HG02943 (cell line): ENCODE data around the gene DYNLT5.
"Not testable (repeated sequence)": the region's sequence is repeated elsewhere in the genome, so short reads cannot be mapped to it uniquely, and the experiment has no call there.

Experiments used
- ATAC-seq: cut with Tn5 transposase; IDR thresholded peaks from one replicate; pipeline ENCODE4 v1.9.1; 2021; ENCODE audit warnings: mild to moderate bottlenecking, low read depth, moderate library complexity; ENCODE audit not compliant: unreplicated experiment

The DYNLT5 gene, protein sequence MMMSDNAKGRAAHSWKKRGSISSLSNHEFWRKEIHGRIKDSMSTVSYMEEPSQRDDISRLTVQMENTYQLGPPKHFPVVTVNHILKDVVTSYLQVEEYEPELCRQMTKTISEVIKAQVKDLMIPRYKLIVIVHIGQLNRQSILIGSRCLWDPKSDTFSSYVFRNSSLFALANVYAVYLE

DNA sequence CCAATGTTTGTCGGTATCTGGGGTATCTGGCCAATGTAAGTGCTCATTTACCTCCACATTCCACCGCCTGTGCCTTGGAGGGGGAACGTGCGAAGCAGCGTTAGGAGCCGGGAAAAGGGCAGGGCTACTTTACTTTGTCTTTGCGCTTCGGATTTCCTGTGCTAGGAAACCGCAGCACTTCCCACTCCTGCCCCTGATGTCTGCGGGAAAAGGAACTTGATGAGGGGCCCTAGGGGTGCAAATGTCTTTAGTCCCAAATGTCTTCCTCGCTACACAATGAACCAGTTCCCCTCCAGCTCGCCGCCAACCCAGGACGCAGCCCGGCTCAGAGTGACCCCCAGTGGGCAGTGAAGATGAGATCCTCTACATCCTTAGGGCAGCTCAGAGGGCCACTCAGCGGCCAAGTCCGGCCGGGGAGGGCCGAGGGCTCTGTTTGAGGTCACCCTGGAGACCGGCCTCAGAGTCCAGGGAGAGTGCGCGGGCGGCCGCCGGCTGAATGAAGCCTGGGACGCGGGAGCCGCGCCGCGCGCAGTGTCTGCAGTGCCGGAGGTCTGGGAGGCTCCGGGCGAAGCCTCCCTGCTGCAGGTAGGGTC, at the start of gene DYNLT5:
Gene DYNLT5 (plus strand): TSS at position 460 of the 593 bp plus-strand sequence. CDS start 2,200 bp downstream, outside the sequence.
- no peak for ATAC-seq

DNA sequence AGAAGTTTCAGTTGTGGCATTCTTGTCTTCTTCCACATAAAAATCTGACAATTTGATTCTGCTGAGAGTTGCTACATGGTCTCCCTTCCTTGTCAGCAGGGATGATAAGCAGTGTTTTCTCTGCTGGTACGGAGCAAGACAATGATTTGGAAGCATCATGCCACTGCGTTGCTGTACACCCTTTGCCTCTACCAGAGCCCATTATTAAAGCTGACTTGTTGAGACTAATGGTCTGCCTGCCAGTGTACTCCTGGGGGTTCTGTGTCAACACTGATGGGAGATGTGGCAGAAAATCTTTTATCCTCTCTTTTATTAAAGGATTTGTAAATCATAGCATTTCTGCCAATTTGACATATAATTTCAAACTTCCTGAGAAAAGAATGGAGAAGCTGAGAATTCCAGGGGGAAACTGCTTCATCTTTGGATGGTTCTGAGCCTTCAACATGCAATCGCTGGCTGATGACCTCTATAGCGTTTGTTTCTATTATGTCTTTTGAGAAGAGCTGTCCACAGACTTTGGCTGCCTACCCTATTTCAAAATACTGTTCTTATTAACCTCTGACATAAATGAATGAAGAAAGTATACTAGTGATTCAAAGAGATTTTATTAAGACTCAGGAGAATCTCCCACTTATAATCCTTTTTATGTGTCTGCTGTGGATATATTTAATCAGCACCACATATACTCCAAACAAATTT, 47.9 kb upstream of the DYNLT5 start:
- ATAC-seq = no peak

DNA sequence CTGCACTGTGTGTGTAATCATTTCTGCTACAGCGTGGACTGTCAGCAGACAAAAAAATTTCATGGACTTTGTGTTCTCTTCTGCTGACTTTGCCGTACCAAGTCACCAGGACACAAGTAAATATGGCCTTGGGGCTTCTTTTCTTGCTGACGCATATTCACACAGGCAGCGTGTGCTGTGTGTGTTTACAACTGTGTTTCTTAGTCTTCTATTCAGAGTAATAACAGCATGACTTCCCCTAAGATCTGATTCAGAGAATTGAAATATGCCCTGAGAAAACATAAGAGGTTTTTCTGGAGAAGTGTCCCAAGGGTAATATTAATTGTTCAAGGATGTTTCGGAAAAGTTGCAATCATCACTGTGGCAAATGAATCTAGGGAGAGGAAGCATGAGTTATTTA, 47.1 kb upstream of the DYNLT5 start:
- ATAC-seq = no peak

DNA sequence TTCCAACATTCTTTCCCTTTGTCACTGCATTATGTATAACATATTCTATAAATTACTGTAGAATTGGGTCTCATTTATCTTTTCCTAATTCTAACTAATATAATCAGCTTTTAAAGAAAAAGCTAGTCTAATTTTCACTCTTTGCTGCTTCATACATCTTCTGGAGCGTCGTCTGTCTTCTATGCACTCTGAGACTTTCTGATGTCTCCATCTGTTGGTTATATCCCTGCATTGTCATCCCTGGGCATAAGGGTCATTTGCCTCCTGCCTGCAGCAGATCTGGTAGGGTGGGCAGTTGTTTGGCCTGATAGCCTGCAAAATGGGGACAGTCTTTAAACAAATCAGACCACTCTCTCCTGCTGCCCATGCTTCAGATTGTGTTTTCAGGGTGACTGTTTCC, 40.8 kb upstream of the DYNLT5 start:
- no peak for ATAC-seq

DNA sequence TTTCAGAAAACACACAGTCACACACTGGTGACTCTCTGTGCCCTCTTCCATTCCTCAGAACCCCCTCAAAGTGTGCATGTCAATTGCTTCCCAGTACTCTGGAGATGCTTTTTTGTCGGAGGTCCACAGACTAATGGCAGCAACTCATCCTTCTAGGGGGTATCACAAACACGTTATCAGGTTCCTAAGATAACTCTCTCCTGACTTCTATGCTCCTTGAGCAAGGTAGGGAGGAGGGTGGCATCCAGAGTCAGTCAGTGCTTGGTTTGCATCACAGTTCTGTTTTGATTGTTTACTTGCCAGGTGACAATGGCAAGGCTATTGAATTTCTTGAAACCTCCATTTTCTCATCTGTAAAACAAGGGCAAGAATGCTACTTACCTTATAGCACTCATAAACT, 39.4 kb upstream of the DYNLT5 start:
- no peak for ATAC-seq

DNA sequence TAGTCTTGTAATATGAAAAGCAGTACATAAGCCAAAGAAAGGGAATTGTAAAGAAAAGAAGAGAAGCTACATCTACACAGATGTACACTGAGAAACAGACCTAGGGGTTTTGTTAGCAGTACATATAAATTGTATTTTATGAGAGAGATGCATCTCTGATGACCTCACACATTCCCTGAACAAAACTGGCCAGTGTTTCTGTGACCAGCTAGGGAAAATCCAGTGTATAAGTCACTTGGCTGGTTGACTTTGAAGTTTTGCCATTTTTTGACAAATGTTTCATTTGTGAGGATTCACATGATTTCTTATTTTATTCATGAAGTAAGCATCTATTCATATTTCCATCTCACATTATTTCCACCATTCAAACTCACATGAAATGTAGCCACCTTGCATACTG, 28.3 kb upstream of the DYNLT5 start:
- no peak for ATAC-seq

DNA sequence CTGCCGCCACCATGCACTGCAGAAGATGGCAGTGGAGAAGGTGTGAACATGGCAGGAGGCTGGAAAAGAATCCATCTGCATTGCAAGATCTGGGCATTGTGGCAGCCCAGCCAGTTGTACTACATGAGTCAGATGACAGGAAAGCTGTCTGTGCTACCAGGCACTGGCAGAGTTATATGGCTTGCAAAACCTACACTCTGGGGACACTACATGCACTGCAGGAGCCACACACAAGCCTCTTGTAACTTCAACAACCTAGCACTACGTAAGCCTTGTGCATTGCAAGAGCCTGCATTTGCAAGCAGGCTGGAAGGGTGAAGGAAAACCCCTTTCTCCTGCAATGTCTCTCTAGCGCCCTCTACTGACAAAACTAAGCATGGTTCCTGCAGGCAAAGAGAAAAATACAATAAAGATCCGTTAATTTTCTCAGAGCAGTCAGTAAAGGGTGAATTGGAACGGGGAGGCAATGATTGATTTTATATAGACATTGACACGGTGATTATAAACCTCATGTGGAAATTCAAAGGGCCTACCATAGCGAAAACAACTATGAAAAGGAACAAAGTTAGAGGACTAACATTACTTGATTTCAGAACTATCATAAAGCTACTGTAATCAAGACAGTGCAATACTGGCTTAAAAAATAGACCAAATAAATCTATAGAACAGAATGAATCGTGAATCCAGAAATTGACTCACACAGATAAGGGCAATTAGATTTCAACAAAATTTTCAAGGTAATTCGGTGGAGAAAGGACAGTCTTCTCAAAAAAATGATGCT, 26.2 kb upstream of the DYNLT5 start:
- ATAC-seq = peak; percentile 61

DNA sequence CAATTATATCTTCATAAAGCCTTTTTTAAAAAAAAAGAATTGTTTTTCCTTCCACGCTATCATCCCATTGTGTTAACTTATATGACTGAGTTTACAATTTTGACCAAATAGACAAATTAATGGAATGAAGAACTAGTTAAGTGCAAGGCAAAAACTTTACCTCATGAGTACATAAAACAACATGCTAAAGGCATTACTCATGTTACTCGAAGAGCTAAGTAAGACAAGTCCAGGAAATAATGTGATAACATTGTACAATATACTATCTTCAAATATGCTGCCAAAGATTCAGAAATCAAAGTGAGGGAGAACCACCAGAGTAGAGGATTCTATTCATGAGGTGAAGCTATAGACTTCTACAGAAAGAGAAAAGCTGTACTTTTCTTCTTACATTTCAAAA, 24.2 kb upstream of the DYNLT5 start:
- ATAC-seq = no peak

DNA sequence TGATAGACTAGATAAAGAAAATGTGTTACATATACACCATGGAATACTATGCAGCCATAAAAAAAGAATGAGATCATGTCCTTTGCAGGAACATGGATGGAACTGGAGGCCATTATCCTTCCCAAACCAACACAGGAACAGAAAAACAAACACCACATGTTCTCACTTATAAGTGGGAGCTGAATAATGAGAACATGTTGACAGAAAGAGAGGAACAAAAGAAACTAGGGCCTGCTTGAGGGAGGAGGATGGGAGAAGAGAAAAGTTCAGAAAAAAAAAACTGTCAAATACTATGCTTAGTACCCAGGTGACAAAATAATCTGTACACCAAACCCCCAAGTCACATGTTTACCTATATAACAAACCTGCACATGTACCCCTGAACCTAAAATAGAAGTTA, 23.5 kb upstream of the DYNLT5 start:
- not testable (repeated sequence) for ATAC-seq

DNA sequence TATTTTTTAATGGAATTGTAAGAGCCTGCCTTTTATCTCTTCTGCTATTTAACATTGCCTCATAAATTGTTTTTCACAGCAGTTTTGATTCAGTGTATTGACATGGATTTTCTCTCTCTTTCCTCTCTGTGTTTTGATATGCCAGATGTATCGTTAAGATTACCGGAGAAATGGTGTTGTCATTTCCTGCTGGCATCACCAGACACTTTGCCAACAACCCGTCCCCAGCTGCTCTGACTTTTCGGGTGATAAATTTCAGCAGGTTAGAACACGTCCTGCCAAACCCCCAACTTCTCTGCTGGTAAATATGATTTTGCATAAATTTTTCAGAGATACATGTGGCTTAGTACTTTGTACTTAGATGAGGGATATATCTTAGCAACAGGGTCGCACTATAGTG, 23.1 kb upstream of the DYNLT5 start:
- ATAC-seq = no peak

DNA sequence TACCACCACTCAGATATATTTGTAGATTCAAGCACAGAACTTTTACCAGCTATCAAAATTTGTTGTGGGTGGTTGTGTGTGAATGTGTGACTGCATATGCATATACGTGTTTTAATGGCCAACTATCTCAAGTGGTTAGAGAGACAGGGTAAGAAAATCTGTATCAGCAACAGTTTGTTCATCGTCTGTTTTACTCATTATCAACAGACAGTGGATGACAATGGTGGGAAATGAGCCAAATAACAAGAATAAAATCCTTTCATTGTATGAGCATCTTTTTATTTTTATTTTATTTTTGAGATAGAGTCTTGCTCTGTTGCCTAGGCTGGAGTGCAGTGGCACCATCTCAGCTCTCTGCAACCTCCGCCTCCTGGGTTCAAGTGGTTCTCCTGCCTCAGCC, 22.7 kb upstream of the DYNLT5 start:
- ATAC-seq = no peak

DNA sequence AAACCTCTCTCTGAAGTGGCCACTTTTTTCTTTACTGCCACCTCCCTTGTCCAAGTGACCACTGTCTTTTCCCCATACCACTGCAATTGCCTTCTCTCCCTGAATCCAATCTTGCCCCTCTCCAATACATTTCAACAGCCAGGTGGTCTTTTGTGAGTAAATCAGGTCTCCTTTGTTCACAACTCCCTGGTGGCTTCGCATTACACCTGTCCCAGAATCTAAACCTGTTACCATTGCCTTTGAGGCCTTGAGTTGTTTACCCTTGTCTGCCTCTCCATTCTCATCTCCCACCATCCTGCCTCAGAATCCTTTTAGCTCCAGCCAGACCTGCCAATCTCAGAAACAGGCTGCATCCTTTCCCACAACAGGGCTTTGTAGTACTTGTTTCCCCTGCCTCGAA, 21.8 kb upstream of the DYNLT5 start:
- no peak for ATAC-seq

DNA sequence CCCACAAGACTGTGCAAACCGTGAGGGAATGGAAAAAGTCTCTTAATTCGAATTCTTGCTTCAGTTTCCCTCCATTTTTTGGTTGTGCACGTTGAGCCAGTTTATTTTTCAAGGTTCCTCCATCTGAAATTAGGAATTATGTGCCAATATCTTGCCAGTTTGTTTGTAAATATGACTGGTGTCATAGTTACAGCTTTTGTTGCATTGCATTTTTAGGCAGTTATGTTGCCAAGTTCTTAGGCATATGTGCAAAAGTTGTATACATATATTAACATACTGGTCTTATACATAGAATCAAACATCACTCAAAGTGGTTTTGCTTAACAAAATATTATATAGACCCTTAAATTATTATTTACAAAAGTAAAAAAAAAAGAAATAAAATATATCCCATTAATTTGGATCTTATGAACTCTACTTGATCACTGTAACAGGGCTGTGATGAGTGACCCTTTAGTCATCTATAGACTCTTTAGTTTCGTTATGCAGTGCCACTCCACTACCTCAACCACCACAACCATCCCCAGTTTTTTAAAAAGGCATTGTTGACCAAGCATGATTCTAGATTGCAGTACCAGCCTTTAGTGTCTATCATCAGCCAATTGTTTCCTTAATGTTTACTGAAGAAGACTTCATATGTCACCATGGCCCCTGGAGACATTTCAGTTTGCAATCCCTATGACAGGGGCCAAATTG, 20.9 kb upstream of the DYNLT5 start:
- ATAC-seq = no peak

DNA sequence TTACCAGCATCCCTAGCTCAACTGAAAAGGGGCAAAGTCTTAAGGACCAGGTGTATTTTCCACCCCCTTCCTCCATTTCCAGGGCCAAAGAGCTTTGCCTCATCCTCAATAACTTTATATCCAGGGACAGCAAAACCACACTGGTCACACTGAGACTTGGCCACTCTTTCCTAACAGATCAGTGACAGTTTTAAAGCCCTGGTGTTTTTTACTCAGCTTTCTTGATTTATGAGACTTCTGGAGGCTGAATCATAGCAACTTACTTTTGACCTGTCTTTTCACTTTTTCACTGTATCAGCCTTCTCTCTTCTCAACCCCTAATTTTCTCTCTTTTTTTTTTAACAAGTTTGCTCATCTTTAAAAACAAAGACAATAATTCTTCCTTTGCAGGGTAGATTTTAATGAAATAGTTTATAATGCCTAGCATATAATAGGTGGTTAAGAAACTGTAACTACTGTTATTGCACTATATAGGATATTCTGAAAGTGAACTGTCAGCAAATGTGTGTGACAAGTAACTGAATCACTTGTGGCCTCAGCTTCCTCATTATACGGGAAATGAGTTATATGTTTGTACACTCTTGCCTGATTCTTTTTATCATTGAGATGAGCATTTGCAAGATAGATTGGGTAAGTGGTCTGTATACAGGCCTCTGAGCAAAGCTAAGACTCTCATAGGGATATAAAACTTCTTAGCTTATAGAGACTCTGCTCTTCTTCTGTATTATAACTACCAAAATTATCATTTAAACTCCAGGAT, 19.7 kb upstream of the DYNLT5 start:
- ATAC-seq = peak; percentile 64

DNA sequence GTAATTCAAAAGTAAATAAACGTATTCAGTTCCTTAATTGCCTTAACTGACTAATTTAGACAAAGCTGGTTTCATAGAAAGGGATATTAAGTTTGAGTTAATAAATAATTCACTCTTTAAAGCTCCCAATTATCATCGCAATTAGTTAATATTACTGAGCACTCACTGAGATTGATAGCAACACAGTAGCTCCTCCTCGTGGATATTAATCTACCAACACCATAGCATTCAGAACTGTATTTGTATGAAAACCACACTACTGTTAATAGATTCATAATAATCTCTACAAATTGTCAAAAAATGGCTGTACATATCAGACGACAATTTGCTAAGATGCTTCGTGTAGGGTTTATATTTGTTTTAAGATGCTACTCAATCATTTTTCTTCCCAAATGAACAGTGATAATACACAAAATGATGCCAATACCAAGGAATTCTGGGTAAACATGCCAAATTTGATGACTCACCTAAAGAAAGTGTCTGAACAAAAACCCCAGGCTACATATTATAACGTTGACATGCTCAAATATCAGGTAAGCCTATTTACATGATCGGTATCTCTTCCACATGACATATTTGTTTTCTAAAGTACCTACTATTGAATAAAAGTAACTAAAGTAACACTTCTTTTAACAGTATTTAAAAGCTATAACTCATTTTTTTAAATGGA, 18.8 kb upstream of the DYNLT5 start:
- no peak for ATAC-seq

DNA sequence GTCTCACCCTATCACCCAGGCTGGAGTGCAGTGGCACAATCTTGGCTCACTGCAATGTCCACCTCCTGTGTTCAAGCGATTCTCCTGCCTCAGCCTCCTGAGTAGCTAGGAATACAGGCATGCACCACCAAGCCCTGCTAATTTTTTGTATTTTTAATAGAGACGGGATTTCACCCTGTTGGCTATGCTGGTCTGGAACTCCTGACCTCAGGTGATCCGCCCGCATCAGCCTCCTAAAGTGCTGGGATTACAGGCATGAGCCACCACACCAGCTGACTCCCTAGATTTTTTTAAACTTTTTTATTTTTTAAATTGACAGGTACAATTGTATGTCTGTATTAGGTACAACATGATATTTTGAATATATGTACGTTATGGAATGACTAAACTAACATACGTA, 17.7 kb upstream of the DYNLT5 start:
- ATAC-seq = not testable (repeated sequence)

DNA sequence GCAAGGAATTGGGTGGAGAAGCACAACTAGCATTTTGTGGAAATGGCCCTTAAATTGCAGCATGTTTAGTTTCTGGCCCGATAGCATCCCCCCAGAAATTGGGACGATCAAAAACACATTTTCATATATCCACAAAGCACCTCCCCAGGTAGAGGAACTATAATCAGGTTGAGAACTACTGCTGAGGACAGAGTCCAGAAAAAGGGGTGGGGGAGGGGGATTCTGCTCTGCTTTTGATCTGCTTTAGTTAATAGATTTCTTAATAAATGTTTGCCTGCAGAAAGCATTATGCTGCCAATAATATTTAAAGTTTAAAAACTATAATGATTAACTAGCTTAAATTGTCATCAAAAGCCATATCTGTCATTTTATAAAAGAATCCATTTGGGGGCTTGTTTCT, 14.4 kb upstream of the DYNLT5 start:
- ATAC-seq = no peak

DNA sequence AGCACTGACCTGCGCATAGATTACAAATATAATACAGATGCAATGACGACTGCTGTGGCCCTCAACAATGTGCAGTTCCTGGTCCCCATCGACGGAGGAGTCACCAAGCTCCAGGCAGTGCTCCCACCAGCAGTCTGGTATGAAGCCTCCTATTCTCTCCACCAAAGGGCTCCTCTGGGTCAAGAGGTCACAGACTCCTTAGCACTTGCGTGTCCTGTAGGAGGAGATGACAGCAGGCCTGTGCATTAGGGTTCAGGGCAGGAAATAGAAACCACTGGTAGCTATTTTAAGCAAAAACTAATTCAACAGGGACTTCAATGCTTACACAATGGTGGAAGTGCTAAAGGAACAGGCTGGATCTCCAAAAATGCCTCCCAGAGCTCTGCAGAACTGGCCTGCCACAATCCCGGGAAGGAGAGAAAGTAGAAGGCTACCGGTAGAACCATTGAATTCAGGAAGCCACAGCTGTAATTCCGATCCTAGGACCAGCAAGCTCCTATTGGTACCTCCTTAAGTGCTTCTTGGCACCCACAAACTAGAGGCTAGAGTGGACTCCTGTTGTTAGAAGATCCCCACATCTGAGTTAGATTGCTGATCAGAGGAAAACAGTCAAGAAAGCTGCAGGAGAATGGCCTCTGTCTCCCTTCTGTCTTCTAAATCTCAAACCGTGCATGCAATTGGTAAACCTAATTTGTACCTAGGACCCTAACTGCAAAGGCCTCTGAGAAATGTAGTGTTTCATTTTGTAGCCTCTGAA, 12.7 kb upstream of the DYNLT5 start:
- ATAC-seq = peak; percentile 69

DNA sequence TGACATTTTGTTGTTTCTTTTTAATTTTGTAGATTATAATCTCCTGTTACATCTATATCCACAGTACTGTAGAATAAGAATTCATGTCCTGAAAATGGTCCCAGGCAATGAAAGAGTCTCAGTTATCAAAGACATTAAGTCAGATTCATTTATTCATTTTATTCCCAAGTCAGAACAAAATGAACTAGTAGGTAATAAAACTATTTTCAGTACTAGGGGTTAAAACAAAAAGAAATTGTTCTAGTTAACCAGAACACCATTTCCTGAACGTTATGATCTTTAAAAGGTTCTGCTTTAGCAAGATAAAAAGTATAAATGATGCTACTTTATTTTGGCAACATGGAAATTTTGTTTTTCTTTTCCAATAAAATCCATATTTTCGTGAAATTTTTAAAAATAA, 6.8 kb upstream of the DYNLT5 start:
- no peak for ATAC-seq
